Stimulated activated CD4-positive, alpha-beta T cell treated with anti-CD3 and anti-CD28 coated beads, Interleukin-4, amount 100 ng/mL, for 48 hours (primary cell): ENCODE measurements around the gene PRICKLE1.

Source experiments
- DNase-seq, 2 donors: peaks; one replicate each; pipeline ENCODE4 v3.0.0-alpha.2; 2020; ENCODE audit warnings: low read depth in 2 of 2

Gene PRICKLE1

DNA sequence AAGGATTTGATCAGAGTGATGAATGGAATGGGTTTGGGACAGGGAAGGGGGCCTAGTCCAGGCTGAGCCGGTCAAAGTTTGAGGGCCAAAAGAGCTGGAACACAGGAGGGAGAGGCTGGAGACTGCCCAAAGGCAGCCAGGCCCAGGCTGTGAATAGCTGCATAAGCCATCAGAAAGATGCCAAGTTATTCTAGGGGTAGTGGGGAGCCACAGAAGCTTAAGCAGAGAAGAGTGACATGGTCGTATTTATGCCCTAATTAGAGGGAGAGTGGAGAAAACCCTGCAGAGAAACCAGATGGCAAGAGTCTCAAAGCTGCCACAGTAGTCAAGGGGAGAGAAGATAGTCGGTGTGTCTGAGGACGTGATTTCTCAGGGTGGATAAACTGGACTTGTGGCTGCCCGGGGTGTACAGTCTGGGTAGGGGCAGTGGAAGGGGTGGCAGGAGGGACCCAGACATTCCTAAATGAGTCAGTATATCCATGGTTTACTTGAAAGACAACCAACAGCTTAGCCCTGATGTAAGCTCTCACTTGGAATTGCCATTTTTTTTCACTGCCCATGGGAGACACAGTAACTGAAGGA is 99.2 kb downstream of the PRICKLE1 start:
- no peak for DNase-seq

DNA sequence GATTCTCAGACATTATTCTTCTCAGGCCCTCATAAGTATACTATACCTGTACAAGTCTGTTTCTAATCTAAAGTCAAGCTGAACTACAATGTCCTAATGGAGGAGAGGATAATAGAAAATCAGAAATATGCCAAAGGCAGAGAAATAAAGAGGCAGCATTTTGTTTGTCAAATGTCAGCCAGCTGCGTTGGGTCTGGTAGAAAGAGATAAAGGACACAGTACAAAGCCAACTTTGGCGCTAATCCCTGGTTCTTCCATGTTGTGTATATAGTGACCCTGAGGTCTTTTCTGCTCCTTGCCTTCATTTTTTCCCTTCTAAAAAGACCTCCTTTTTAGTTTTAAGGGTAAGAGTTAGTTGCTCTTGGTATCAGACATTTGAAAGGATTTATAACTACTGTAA is 103.1 kb downstream of the PRICKLE1 start:
- DNase-seq, result no peak

DNA sequence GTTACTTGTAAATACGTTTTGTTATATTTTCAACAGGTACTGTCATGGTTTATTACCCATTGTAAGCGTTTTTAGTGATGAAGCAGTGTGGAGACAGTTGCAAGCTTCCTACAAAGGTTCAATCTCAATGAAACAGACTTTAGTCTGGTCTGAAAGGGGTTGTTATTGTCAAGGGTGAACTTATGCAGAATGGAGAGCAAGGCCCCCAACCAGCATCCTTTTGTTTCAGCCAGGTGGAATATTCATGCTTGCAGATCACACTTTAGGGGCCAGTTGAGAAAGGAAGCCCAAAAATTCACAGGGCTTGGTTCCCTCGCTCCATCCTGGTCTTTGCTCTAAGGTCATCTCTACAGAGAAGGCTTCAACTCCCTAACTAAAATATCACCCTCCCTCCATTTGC is 103.7 kb downstream of the PRICKLE1 start:
- no peak for DNase-seq

DNA sequence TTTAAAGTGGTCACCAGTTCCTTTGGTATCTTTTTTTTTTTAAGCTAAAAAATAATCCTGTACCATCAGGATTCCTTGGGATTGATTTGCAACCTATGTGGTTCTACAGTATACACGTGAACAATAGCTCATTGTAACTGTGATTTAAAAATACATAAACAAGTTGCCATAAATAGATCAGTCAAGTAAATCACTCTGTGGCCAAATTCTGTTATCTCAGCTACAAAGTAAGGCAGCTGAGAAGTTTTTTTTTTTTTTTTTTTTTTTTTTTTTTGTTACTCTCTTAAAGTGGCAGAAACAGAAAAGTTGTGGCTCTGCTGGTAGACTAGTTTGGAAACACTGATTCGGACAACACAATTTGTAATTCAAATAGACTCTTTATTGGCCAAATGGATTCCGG is 104.5 kb downstream of the PRICKLE1 start:
- no peak for DNase-seq

DNA sequence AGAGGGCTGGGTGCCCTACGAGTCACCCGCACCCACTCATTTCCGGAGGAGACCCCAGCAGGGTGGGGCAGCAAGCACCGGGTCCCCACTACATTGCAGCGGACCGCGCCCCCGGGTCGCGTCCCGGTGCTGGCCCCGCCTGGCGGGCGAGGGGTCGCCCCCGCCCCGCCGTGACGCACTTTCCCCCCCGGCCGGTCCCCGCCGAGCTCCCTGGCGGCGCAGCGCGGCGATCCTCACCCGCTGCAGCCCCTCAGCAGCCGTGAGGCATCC is 106.1 kb downstream of the PRICKLE1 start:
- no peak for DNase-seq

DNA sequence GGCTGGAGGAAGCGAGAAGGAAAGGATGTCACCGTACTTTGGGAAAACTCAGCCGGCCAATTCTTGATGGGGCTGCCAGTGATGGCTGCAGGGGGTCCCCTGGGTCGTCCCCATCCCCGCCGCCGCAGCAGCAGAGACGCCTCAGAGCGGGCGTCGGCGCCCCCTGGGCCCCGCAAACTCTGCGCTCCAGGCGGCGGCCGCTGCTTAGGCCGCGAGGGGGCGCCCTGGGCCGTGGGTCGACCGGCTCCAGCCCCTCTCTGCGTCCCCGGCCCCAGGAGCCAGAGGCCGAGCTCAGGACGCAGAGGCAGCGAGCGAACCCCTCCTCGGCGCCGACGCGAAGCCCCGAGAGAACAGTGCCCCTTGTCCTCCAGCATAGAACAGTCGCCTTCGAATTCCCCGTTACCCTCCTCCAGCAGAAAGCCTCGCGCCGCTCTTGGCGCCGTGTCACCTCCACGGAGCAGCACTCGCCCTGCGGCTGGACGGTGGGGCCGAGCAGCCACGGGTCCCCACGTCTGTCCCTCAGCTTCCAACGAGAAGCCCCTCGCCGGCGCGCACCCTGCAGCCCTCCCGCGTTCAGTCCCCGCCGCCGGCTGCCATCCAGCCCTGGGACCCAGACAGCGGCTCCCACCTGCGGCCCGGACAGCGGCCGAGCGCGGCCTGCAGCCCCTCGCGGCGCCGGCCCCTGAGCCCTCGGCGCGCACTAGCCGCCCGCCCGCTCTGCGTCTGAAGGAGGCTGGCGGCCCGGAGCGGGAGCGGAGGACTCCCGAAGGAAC is 106.6 kb downstream of the PRICKLE1 start:
- DNase-seq, result peak; percentile 50 to 58

DNA sequence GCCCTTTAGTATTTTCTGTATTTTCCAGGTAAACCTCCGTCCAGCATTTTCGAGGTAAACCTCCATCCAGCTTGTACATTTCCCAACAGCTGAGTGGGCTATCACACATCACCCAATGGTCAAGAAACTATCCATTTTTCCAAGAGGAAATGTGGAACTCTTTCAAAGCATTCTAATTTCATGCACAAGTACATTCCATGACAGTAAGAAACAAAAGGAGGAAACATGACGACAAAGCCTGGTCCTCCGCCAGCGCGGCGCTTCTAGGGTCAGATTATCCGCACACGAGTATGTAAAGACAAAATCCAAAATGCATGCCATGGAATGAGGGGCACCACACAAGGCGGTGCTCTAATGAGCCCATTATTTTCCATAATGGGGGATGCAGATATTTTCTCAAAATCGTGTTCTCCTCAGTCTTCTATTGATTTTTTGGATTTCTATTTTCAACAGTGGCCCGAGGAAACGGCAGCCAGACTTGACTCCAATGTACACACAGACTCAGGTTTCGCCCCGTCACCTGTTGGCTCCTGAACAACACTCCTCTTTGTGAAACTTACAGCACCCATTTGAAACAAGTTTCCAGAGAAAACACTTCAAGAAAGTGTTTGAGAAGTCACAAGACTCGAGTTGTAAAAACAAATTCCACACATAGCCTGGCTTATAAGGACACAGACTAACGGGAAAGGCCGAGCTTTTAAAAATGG is 107.4 kb downstream of the PRICKLE1 start:
- no peak for DNase-seq

DNA sequence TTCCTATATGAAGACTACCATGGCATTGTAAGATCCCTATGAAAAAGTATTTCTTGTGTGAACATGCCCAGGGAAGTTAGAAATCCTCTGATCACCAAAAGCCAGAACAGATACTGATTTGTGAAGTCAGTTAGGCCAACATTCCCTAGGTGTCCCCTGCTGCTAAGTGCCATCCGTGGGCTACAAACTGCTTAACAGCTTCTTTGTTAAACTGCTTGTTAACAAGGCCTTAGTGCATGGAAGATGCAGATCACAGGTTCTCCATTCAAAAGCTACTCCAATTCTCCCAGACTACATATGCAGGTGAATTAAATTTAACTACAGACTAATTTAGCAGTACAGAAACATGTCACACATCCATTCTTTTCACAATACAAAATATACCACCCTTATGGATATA is 108.2 kb downstream of the PRICKLE1 start:
- no peak for DNase-seq

DNA sequence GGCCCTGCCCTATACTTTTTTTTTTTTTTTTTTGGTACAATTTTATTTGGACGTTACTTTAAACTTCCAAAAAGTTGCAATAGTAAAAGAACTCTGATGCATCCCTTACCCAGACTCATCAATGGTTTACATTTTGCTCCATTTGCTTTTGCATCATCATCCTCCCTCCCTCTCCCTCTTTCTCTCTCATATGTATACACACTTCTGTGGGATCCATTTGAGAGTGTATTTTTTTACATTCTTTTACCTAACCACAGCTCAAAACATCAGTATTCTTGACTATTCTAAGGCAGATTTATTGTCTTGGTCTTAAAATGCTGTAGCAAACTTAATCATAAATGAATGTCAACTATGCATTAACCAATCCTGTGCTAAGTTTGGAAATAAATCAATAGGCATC is 111.6 kb downstream of the PRICKLE1 start:
- DNase-seq, result no peak

DNA sequence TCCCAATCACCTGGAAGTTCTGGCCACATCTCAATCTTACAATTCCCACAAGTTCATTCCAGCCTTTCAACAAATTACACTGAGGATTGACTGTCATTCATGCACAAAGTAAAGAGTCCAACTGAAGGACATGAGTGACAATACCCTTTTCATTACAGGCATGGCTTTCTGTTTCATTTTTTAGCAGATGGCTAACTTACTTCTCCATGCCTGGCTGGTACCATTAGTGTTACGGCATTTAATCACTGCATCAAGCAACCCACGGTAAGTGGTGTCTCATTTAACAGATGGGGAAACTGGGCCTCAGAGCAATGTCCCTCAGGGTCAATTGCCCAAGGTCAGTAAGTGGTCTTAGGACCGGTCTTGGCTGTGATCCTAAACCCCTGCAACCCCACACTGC is 114.4 kb downstream of the PRICKLE1 start:
- DNase-seq, result no peak

DNA sequence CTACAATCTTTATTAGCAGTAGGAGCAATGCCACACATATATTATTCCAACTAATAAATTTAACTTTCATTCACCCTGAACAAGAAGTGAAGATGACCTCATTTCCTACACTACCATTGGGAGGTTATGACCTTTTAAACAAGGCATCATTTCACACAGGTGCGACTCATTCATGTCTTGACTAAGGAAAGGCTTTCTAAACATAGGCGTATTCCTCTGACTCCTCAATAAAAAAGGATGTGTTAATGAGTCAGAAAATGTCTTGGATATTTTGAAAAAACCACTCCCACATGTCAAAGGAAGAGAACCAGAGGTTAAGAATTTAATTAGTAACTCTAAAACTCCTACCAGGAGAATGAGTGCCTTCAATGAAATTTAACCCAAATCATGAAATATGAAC is 115.2 kb downstream of the PRICKLE1 start:
- DNase-seq, result no peak

DNA sequence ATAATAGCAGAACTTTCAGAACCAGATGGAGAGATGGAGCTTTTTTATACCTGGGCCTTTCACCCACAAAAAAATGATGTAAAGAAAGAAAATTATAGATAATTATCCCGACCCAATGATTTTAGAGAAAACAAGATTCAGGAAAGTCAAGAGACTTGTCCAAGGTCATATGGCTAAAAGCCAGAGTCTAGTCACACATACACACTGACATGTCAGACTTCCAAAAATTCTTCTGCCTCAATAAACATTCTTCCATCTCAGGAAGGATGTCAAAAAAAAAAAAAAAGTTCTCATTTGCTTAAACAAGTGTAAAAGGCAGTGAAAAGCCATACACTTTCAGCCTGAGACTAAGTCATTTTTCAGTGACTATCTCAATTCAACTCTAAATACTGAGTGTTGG is 116.0 kb downstream of the PRICKLE1 start:
- DNase-seq, result no peak

DNA sequence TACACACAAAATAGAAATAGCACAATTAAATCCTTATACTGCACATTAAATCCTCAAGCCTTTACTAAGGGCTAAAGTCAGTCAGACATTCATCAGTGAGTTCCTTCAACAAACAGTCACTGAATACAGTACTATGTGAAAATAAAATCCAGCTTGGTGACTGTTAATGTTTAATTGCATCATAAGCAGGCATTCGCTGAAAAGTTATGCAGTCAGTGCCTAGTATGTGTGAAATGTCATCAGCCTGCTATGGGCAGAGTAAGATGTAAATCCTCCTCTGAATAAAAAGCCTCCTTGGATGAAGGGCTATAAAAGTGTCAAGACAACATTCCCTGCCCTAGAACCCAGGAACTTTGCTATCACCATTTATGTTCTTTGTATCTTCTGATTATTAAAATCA is 116.4 kb downstream of the PRICKLE1 start:
- no peak for DNase-seq

DNA sequence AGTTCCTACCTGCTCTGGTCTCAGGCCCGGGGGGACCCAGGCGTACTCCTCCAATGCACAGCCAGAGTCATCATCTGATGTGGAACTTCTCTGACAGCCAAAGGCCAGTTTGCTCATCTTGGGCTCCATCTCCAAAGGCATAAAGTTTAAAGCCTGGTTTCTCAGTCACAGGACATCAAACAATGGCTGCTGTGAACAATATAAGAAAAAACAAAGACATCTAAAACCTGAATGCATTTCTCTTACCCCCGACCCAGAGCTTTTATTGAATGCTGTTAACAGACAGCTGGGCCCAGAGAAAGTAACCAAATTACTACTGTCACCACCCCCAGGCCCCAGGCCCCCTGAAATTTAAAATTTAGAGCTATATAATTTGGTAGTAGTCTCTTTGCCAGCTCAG is 117.2 kb downstream of the PRICKLE1 start:
- no peak for DNase-seq

DNA sequence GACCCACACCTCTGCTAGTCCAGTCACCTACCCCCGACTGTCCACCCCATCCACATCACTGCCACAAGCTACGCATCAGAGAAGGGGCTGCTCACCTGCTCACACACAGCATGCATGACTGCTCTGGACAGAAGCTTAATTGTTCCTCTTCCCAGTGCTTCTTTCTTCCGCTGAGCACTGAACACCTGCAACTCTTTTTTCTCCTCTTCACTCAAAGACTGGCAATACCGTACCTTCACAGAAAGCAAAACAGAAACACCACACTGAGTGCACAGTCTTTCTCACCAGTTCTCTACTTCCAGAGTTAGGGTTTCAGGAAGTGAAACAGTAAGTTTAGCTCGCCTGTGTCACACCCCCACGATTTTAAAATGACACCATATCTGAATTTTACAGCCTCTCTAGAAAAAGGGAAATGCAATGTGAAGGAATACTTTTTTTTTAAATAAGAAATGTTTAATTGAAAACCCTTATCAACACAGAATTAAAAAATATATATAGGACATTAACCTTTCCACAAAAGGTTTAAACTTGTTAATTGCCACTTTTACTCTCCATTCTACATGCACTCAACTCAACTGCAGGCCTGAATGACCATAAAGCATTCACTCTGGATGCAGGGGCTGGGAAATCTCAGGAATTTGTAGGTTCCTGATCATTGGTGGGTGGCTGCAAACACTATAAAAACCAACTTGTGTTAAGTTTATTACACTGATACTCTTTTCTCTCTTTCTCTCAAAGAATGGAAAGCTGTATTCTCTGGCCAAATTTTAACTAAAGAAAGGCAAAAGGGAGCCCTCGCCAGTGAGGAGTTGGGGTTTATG is 120.0 kb downstream of the PRICKLE1 start:
- DNase-seq, result no peak

DNA sequence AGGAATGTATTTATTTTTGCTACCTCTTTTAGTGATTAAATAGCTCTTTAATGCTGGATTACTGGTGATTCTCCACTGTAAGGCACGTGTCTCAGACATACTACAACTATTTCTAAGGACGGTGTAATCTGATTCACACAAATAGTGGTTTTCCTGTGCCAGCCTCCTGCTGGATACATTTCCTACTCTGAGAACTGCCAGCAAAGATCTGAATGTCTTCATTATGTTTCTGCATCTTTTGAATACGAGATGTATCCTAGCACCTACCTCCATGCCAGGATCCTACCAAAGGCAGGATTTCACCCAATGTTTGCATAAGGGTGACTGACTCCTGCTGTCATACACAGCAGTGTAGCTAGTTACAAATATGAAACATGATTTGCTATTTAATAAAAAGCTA is 120.6 kb downstream of the PRICKLE1 start:
- DNase-seq, result no peak

DNA sequence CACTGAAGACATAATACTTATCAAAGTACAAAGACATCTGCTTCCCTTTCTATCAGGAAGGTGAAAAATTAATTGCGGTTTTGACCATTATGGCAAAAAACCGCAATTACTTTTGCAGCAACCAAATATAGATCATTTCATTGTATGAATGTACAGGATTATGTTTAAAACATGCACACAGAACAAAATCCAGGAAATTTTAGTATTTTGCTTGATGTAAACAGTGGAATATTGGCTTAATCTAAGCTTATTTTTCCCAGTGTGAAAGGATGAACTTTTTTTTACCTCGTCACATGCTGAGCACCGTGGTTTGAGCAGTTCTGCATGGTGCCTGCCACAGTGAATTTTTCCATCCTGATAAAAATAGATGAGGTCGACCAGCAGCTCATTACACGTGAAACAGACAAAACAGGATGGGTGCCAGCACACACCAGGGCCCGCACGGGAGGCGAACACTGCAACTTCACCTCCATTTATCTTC is 121.2 kb downstream of the PRICKLE1 start:
- DNase-seq, result no peak

DNA sequence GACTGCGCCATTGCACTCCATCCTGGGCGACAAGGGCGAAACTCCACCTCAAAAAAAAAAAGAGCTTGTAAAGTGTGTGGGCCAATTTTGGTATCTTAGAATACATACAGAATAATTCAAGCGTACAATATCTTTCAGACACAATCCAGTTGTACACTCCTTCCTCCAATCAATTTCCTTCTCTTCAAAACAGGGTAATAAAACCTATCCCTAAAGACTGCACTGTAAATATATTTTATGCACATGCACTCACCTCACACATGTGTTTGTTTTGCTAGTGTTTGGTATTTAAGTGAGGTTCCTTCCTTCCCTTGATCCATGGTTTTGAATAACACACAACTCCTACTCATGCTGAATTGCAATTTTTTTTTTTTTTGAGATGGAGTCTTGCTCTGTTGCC is 125.9 kb downstream of the PRICKLE1 start:
- no peak for DNase-seq

DNA sequence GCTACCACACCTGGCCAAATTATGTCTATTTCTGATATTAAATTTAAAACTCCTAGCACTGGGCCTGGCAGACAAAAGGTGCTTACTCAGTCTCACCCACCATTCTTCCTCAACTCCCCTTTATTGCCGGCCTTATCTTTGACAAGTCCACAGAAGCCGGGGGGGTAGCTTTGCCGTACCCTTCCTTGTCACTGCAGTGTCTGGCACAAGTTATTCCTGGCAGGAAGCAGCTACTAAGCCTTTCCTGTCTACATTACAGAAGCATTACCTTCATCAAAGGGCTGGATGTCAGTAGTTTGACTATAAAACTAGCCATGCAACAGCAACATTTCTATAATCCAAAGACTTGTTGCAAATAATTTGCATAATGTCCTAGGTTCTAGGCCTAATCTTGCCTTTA is 127.1 kb downstream of the PRICKLE1 start:
- DNase-seq, result no peak

DNA sequence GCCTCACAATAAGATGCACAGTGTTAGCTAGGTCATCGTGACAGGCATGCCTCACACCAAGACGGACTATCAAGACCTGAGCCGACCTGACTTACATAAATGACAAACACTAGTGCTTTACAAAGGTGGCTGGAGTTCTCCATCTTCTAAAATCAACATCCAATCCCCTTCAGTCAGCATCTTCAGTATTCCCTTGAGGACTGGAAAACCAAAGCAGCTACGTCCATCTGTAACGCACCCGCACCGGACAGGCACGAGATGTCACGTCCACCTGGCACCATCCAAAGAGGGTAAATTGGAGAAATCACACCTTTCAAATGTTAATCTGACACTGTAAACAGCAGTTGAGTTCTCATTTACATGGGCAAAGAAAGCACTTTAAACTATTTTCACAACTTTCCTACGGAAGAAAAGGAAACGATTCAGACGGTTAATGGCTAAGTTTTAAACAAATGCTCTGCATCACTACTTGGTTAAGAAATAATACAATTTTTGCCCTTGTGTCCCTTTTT is 130.2 kb downstream of the PRICKLE1 start:
- no peak for DNase-seq

DNA sequence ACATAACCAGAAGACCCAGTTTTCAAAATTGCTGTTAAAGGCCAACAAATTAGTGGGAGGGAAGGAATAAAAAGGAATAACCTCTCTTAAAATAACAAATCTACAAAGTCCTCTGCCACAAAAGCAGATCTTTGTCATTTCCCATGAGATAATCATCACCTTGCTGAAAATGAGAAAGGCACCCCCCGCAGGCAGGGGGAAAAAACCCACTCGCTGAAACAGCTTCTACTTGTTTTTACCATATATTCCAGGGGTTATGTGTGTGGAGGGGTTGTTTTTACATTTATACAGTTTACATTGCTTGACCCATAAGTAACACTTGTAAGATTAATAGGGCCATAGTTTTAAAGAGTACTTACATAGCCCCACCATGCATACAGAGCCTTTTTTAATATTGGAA is 131.0 kb downstream of the PRICKLE1 start:
- no peak for DNase-seq

DNA sequence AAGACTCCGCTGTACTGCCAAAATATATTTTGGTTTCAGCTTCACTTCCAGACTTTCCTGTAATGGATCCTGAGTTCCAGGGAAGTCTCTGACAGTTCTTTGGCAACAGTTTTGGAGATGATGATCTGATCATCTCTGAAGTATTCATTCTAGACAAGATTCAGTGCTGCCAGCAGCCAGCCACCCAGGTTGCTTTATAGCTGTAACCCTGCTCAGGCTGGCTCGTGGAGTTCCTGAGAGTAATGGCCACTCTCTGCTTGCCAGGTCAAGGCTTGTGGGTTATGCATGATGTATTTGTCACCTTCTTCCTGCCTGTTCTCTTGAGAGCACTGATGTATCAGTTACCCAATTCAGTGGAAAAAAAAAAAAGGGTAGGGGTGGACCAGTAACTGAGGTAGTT is 139.3 kb downstream of the PRICKLE1 start:
- no peak for DNase-seq
